ENCODE results near the gene SPSB1.

The SPSB1 gene

DNA sequence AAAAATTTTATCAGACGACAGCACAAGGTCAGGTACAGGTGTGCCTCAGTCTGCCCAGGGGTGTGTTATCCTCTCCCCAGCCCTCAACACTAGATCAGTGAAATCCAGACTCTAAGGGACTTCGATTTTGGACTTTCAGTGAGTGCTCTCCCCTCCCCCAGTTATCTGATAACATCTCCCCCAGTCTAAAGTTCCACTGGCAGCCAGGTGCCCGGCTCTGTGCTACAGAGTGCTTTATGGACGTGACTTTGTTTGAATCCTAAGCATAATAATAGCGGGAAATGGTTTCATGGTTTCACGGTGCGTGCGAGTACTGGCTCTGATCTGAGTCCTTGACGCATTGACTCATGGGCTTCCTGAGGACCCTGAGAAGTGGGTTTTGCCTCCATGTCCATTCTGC is 3.2 kb downstream of the SPSB1 start:
- POLR2A ChIA-PET: no interaction called here
- CTCF ChIA-PET: interaction anchor here (1.7 kb wide), 1 partner anchor 160 kb away, joined by 5 read pairs; no protein-coding TSS in a partner anchor
- TF ChIP-seq ZNF2 (tag by site-specific recombination; IDR thresholded peaks at IDR 0.05) (no peak), ZNF433 (tag by site-specific recombination; IDR thresholded peaks at IDR 0.05; ENCODE audit: low read depth) (no peak), ZBTB1 (tag by site-specific recombination; IDR thresholded peaks at IDR 0.05) (no peak), ZBTB17 (tag by site-specific recombination; IDR thresholded peaks at IDR 0.05) (no peak), ZNF501 (tag by site-specific recombination; IDR thresholded peaks at IDR 0.05) (no peak), ZNF560 (tag by site-specific recombination; IDR thresholded peaks at IDR 0.05; ENCODE audit: borderline replicate concordance) (no peak), ZBTB7A (tag by site-specific recombination; IDR thresholded peaks at IDR 0.05; ENCODE audit: low read depth) (no peak), ZNF660 (tag by site-specific recombination; IDR thresholded peaks at IDR 0.05) (no peak)
- TF ChIP-seq, protein P1, sequence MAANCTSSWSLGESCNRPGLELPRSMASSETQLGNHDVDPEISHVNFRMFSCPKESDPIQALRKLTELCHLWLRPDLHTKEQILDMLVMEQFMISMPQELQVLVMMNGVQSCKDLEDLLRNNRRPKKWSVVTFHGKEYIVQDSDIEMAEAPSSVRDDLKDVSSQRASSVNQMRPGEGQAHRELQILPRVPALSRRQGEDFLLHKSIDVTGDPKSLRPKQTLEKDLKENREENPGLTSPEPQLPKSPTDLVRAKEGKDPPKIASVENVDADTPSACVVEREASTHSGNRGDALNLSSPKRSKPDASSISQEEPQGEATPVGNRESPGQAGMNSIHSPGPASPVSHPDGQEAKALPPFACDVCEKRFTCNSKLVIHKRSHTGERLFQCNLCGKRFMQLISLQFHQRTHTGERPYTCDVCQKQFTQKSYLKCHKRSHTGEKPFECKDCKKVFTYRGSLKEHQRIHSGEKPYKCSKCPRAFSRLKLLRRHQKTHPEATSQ (tag by site-specific recombination; IDR thresholded peaks at IDR 0.05): no peak
- TF ChIP-seq, protein P2, sequence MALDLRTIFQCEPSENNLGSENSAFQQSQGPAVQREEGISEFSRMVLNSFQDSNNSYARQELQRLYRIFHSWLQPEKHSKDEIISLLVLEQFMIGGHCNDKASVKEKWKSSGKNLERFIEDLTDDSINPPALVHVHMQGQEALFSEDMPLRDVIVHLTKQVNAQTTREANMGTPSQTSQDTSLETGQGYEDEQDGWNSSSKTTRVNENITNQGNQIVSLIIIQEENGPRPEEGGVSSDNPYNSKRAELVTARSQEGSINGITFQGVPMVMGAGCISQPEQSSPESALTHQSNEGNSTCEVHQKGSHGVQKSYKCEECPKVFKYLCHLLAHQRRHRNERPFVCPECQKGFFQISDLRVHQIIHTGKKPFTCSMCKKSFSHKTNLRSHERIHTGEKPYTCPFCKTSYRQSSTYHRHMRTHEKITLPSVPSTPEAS (tag by site-specific recombination; IDR thresholded peaks at IDR 0.05): no peak

DNA sequence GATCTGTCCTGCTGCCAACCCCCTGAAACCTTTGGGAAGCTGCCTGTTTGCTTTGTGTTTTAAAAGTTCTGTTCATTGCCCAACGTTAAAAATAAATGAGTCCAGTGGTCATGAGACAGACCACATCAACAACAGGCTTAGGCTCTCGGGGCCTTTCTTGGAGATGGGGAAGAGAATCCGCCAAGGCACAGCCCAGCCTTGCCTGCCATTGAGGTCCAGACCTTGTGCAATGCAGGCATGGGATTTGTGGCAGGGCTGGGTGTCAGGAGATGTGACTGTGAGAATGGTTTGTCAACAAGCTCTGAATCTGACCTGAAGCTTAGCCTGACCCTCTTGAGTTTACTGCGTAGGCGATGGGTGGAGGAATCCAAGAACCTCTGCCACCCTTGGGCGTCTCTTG is 4.2 kb downstream of the SPSB1 start:
- no peaks in the 10 kb centered on the region for H3K4me1 ChIP-seq (ENCODE audit: control insufficient read depth, insufficient read depth, low read length)
- CTCF ChIA-PET: no interaction called here
- POLR2A ChIA-PET: no interaction called here

More for the DNA sequence above, 3.2 kb downstream of the SPSB1 start:
- Histone ChIP-seq H3K4me1 (ENCODE audit: control insufficient read depth, insufficient read depth, low read length) (no peaks in the 10 kb centered on the region), H3K4me3 (ENCODE audit: low read depth, low read length) (no peak overlapping the region), H3K36me3 (ENCODE audit: control insufficient read depth in 2 of 2, insufficient read depth in 1 of 2, low read length in 2 of 2) (peaks cover 0 to 3% of the 10 kb centered on the region in 2 experiments; a peak in 1 of 3 replicates), H3K27ac (ENCODE audit: extremely low read depth, low read depth, low read length) (no peak overlapping the region), H3K9me3 (ENCODE audit: control insufficient read depth, insufficient read depth, low read depth, low read length) (no peaks in the 10 kb centered on the region)

DNA sequence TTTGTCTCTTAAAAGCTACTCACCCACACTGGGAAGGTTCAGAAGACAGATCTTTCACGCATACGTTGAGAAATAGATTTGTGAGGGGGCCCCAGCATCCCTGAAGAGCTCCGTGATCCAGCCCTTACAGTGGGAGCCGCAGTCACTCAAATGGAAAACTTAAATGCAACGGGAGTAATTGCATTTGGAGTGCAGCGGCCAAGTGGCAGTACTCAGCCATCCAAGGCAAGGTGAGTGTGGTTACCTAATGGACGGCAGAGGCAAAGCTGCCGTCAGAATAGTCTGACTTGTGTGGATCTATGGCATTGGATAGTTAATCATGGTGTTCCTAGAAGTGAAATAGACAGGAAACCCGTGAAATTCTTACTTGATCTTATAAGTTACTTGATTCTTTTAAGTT is 5.1 kb downstream of the SPSB1 start:
- Histone ChIP-seq H3K4me1 (ENCODE audit: control insufficient read depth, insufficient read depth, low read length) (no peaks in the 10 kb centered on the region), H3K9me3 (ENCODE audit: control insufficient read depth, insufficient read depth, low read depth, low read length) (no peaks in the 10 kb centered on the region), H3K27ac (ENCODE audit: extremely low read depth, low read depth, low read length) (no peak overlapping the region), H3K4me3 (ENCODE audit: low read depth, low read length) (no peak overlapping the region), H3K36me3 (ENCODE audit: control insufficient read depth in 2 of 2, insufficient read depth in 1 of 2, low read length in 2 of 2) (peaks cover 0 to 3% of the 10 kb centered on the region in 2 experiments; a peak in 1 of 3 replicates)
- ChIA-PET CTCF (interaction anchor here (1.3 kb wide), 1 partner anchor 193 kb away, joined by 4 read pairs; no protein-coding TSS in a partner anchor), POLR2A (no interaction called here)
- TF ChIP-seq GFI1B (tag by site-specific recombination; IDR thresholded peaks at IDR 0.05) (no peak), ZNF146 (tag by site-specific recombination; IDR thresholded peaks at IDR 0.05) (no peak), ZNF223 (tag by site-specific recombination; IDR thresholded peaks at IDR 0.05) (no peak), PRDM1 (tag by site-specific recombination; IDR thresholded peaks at IDR 0.05) (no peak)
- TF ChIP-seq, protein P3, sequence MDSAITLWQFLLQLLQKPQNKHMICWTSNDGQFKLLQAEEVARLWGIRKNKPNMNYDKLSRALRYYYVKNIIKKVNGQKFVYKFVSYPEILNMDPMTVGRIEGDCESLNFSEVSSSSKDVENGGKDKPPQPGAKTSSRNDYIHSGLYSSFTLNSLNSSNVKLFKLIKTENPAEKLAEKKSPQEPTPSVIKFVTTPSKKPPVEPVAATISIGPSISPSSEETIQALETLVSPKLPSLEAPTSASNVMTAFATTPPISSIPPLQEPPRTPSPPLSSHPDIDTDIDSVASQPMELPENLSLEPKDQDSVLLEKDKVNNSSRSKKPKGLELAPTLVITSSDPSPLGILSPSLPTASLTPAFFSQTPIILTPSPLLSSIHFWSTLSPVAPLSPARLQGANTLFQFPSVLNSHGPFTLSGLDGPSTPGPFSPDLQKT (IDR thresholded peaks at IDR 0.05; ENCODE audit: borderline replicate concordance, low read depth, low read length): no peak

More for the DNA sequence above, 4.2 kb downstream of the SPSB1 start:
- TF ChIP-seq ZNF677 (tag by site-specific recombination; IDR thresholded peaks at IDR 0.05) (no peak), ZNF426 (tag by site-specific recombination; IDR thresholded peaks at IDR 0.05) (no peak), ZNF146 (tag by site-specific recombination; IDR thresholded peaks at IDR 0.05) (no peak)
- TF ChIP-seq, protein P4, sequence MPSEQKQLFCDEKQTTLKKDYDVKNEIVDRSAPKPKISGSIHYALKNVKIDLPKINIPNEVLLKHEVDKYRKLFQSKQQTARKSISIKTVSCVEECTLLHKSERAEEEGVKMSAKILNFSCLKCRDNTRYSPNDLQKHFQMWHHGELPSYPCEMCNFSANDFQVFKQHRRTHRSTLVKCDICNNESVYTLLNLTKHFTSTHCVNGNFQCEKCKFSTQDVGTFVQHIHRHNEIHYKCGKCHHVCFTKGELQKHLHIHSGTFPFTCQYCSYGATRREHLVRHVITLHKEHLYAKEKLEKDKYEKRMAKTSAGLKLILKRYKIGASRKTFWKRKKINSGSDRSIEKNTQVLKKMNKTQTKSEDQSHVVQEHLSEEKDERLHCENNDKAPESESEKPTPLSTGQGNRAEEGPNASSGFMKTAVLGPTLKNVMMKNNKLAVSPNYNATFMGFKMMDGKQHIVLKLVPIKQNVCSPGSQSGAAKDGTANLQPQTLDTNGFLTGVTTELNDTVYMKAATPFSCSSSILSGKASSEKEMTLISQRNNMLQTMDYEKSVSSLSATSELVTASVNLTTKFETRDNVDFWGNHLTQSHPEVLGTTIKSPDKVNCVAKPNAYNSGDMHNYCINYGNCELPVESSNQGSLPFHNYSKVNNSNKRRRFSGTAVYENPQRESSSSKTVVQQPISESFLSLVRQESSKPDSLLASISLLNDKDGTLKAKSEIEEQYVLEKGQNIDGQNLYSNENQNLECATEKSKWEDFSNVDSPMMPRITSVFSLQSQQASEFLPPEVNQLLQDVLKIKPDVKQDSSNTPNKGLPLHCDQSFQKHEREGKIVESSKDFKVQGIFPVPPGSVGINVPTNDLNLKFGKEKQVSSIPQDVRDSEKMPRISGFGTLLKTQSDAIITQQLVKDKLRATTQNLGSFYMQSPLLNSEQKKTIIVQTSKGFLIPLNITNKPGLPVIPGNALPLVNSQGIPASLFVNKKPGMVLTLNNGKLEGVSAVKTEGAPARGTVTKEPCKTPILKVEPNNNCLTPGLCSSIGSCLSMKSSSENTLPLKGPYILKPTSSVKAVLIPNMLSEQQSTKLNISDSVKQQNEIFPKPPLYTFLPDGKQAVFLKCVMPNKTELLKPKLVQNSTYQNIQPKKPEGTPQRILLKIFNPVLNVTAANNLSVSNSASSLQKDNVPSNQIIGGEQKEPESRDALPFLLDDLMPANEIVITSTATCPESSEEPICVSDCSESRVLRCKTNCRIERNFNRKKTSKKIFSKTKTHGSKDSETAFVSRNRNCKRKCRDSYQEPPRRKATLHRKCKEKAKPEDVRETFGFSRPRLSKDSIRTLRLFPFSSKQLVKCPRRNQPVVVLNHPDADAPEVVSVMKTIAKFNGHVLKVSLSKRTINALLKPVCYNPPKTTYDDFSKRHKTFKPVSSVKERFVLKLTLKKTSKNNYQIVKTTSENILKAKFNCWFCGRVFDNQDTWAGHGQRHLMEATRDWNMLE (tag by site-specific recombination; conservative IDR thresholded peaks at IDR 0.05; ENCODE audit: low read depth): no peak
- Histone ChIP-seq H3K27ac (ENCODE audit: extremely low read depth, low read depth, low read length) (no peak overlapping the region), H3K9me3 (ENCODE audit: control insufficient read depth, insufficient read depth, low read depth, low read length) (no peaks in the 10 kb centered on the region), H3K36me3 (ENCODE audit: control insufficient read depth in 2 of 2, insufficient read depth in 1 of 2, low read length in 2 of 2) (peaks cover 0 to 3% of the 10 kb centered on the region in 2 experiments; a peak in 1 of 3 replicates), H3K4me3 (ENCODE audit: low read depth, low read length) (no peak overlapping the region)
